Measurements from ENCODE around the gene IFNA2. TPM values are rescaled to one million over a fixed set of nuclear protein-coding genes. Genes with fewer than 3 reads are reported as not detected.

The IFNA2 gene
- not detected in 2 replicates for total RNA-seq

GRCh38 chr9:21385131-21385670, at the start of gene IFNA2:
TSS of gene IFNA2 (minus strand) at chr9:21385398. CDS start at chr9:21385329, 69 bp downstream.

GRCh38 chr9:21408817-21409216, 23.6 kb upstream of the IFNA2 start, which contains the start of gene IFNA8:
TSS of gene IFNA8 (plus strand) at chr9:21409117. CDS start at chr9:21409177, 60 bp downstream.

GRCh38 chr9:21367957-21368356, 17.2 kb downstream of the IFNA2 start, which contains the start of gene IFNA13:
TSS of gene IFNA13 (minus strand) at chr9:21368057. CDS start at chr9:21368010, 47 bp downstream.

GRCh38 chr9:21350787-21351186, 34.4 kb downstream of the IFNA2 start, which contains the start of gene IFNA6:
TSS of gene IFNA6 (minus strand) at chr9:21350887. CDS start at chr9:21350887, 0 bp downstream.

GRCh38 chr9:21334701-21335632, 50.2 kb downstream of the IFNA2 start, which contains the start of gene KLHL9:
TSS of gene KLHL9 (minus strand) at chr9:21335404. CDS start at chr9:21334859, 545 bp downstream.

Other genes starting within 250 kb of the IFNA2 start
- gene IFNW1, start 243.6 kb downstream of the IFNA2 start, total RNA-seq: not detected in 2 replicates
- gene IFNA21, start 218.7 kb downstream of the IFNA2 start, total RNA-seq: not detected in 2 replicates
- not detected in 2 replicates for gene IFNA4, start 197.8 kb downstream of the IFNA2 start, total RNA-seq
- gene IFNA7, start 183.2 kb downstream of the IFNA2 start, total RNA-seq: not detected in 2 replicates
- not detected in 2 replicates for gene IFNA10, start 178.3 kb downstream of the IFNA2 start, total RNA-seq
- not detected in 2 replicates for gene IFNA16, start 168.1 kb downstream of the IFNA2 start, total RNA-seq
- not detected in 2 replicates for gene IFNA17, start 157.2 kb downstream of the IFNA2 start, total RNA-seq
- gene IFNA14, start 145.4 kb downstream of the IFNA2 start, total RNA-seq: not detected in 2 replicates
- not detected in 2 replicates for gene IFNA5, start 80.1 kb downstream of the IFNA2 start, total RNA-seq
- gene KLHL9, start 50.0 kb downstream of the IFNA2 start, total RNA-seq: 37.7 and 49.3 TPM in 2 replicates
- gene IFNA6, start 34.5 kb downstream of the IFNA2 start, total RNA-seq: not detected in 2 replicates
- gene IFNA13, start 17.3 kb downstream of the IFNA2 start, total RNA-seq: not detected in 2 replicates
- gene IFNA8, start 23.7 kb upstream of the IFNA2 start, total RNA-seq: not detected in 2 replicates
- not detected in 2 replicates for gene IFNA1, start 55.0 kb upstream of the IFNA2 start, total RNA-seq
- 10.4 and 30.1 TPM in 2 replicates for gene IFNE, start 96.9 kb upstream of the IFNA2 start, total RNA-seq